Stimulated activated naive CD4-positive, alpha-beta T cell treated with Interleukin-2 at 50 U/mL for 16 hours (primary cell): ENCODE data around the gene SETD1B.
"Not testable (repeated sequence)": the region's sequence is repeated elsewhere in the genome, so short reads cannot be mapped to it uniquely, and the experiment has no call there.

Experiments used
- DNase-seq: peaks from one replicate; lab custom pipeline; 2025; lab: John Stamatoyannopoulos, UW

Gene SETD1B

GRCh38 chr12:121825041-121825523 lies 21.3 kb downstream of the SETD1B start:
- DNase-seq: no peak

- no peak for DNase-seq
These were observed 22.7 kb downstream of the SETD1B start for GRCh38 chr12:121826318-121827150.

GRCh38 chr12:121827351-121828099 lies 23.7 kb downstream of the SETD1B start:
- no peak for DNase-seq

GRCh38 chr12:121828306-121828705 lies 24.5 kb downstream of the SETD1B start:
- no peak for DNase-seq

- no peak for DNase-seq
These were observed 25.0 kb downstream of the SETD1B start for GRCh38 chr12:121828826-121829225.

- no peak for DNase-seq
These were observed 25.6 kb downstream of the SETD1B start for GRCh38 chr12:121829250-121829918.

- DNase-seq: no peak
These were observed 26.3 kb downstream of the SETD1B start for GRCh38 chr12:121830134-121830533.

- DNase-seq: no peak
These were observed 26.9 kb downstream of the SETD1B start for GRCh38 chr12:121830588-121831265.

- DNase-seq: no peak
These were observed 27.9 kb downstream of the SETD1B start for GRCh38 chr12:121831571-121832245.

- DNase-seq: no peak
These were observed 33.9 kb downstream of the SETD1B start for GRCh38 chr12:121837680-121838079.

- DNase-seq: no peak
These were observed 34.3 kb downstream of the SETD1B start for GRCh38 chr12:121838126-121838525.

- DNase-seq: peak; percentile 99
These were observed 35.5 kb downstream of the SETD1B start for GRCh38 chr12:121839106-121839992.

- no peak for DNase-seq
These were observed 36.4 kb downstream of the SETD1B start for GRCh38 chr12:121839993-121840761.

GRCh38 chr12:121843236-121843982 lies 39.6 kb downstream of the SETD1B start:
- no peak for DNase-seq

- no peak for DNase-seq
These were observed 41.9 kb downstream of the SETD1B start for GRCh38 chr12:121845701-121846100.

- no peak for DNase-seq
These were observed 45.4 kb downstream of the SETD1B start for GRCh38 chr12:121849211-121849610.

GRCh38 chr12:121849665-121850064 lies 45.9 kb downstream of the SETD1B start:
- DNase-seq: no peak

GRCh38 chr12:121852392-121852791 lies 48.6 kb downstream of the SETD1B start:
- DNase-seq: not testable (repeated sequence)
